ENCODE data around the gene TBC1D22A. TPM values are rescaled to one million over a fixed set of nuclear protein-coding genes. Genes with fewer than 3 reads are reported as not detected.

Gene TBC1D22A
- total and polyA plus RNA-seq, 11 donors, result 9.4 to 30.7 (median 18.6) TPM

GRCh38 chr22:46915950-46916730, 153.7 kb downstream of the TBC1D22A start:
- 94 to 97% (median 96%) methylated on average over 12 of the region's 12 CpGs for WGBS, 4 donors
- Histone ChIP-seq H3K36me3 (peaks cover 0 to 50% (median 28%) of the 10 kb centered on the region in 9 donors), H3K27ac (no peak overlapping the region), H3K27me3 (no peaks in the 10 kb centered on the region), H3K4me3 (no peak overlapping the region), H3K4me1 (no peaks in the 10 kb centered on the region), H3K9me3 (peaks cover 0 to 3% (median 0%) of the 10 kb centered on the region in 12 donors)
- ATAC-seq (no peak), DNase-seq (no peak)
- intact Hi-C loops (cut with DNase I), result no loop called here
- TF ChIP-seq, protein P1, sequence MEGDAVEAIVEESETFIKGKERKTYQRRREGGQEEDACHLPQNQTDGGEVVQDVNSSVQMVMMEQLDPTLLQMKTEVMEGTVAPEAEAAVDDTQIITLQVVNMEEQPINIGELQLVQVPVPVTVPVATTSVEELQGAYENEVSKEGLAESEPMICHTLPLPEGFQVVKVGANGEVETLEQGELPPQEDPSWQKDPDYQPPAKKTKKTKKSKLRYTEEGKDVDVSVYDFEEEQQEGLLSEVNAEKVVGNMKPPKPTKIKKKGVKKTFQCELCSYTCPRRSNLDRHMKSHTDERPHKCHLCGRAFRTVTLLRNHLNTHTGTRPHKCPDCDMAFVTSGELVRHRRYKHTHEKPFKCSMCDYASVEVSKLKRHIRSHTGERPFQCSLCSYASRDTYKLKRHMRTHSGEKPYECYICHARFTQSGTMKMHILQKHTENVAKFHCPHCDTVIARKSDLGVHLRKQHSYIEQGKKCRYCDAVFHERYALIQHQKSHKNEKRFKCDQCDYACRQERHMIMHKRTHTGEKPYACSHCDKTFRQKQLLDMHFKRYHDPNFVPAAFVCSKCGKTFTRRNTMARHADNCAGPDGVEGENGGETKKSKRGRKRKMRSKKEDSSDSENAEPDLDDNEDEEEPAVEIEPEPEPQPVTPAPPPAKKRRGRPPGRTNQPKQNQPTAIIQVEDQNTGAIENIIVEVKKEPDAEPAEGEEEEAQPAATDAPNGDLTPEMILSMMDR (IDR thresholded peaks at IDR 0.05), result no peak
- no peak for TF ChIP-seq POLR2A (IDR thresholded peaks at IDR 0.05)

DNA sequence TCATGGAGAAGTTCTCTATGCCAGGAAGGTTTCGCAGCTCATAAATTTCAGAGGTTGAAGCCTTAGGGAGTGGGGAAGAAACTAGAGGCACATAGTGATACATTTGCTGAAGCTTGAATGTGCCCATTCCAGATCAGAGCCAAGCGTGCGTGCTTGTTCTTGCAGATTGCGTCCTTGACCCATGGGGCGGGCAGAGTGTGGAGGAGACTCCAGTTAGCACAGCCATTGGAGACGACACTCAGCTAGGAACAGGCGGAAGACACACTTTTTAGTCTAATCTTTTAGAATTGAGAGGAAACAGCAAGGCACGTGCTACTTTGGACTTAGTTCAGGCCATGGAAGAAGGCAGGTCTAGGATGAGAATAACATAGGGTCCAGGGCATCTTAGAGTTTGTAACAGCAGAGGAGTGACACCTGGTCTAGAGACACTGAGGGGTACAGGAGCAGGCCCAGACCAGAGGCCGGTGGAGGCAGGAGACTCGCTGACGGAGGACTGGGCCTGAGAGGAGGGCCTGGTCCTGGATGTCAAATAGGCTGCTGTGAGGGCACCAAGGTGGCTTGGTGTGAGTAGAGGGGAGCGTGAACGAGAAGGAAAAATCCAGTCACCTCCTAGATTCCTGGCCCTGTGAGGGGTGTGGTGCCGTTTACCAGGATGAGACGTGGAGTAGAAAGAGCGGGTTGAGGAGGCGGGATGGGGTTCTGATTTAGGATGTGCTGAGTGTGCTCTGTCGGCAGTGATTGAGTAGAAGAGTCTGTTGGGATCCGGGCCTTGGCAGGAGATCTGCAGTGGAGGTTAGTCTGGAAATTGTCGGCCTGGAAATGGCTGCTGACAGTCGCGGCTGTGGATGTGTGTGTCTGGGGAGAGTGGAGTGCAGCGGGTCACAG, 154.7 kb downstream of the TBC1D22A start:
- Histone ChIP-seq H3K27ac (no peak overlapping the region), H3K9me3 (peaks cover 0 to 13% (median 2%) of the 10 kb centered on the region in 12 donors), H3K36me3 (peaks cover 0 to 49% (median 21%) of the 10 kb centered on the region in 9 donors), H3K27me3 (no peaks in the 10 kb centered on the region), H3K4me3 (no peak overlapping the region), H3K4me1 (no peaks in the 10 kb centered on the region)
- TF ChIP-seq, protein P1 (IDR thresholded peaks at IDR 0.05), result no peak
- TF ChIP-seq POLR2A (IDR thresholded peaks at IDR 0.05), result no peak
- ATAC-seq, result no peak
- 86 to 89% (median 88%) methylated on average over 23 of the region's 23 CpGs for WGBS, 4 donors
- intact Hi-C loops (cut with DNase I), result no loop called here
- no peak for DNase-seq

DNA sequence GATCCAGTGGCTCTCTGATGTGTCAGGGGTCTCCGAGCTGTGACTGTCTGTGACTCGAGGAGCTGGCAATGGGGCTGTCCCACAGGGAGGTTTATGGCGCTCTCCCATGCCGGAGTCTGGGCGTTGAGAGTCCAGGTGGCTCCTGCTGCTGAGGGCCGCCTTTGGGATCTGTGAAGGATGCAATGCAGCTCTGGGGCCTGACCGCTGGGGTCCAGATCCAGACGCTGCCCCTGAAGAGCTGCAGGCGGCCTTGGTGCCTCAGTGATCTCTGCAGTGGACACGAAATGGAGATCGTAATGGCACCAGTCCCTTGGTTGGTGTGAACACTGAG, 155.3 kb downstream of the TBC1D22A start:
- ATAC-seq (no peak), DNase-seq (no peak)
- Histone ChIP-seq H3K27me3 (no peaks in the 10 kb centered on the region), H3K27ac (no peak overlapping the region), H3K36me3 (peaks cover 0 to 43% (median 16%) of the 10 kb centered on the region in 9 donors), H3K9me3 (peaks cover 0 to 16% (median 2%) of the 10 kb centered on the region in 12 donors), H3K4me1 (no peaks in the 10 kb centered on the region), H3K4me3 (no peak overlapping the region)
- 88 to 90% (median 89%) methylated on average over 11 of the region's 11 CpGs for WGBS, 4 donors
- intact Hi-C loops (cut with DNase I), result no loop called here
- TF ChIP-seq, protein P1 (IDR thresholded peaks at IDR 0.05), result no peak
- no peak for TF ChIP-seq POLR2A (IDR thresholded peaks at IDR 0.05)

GRCh38 chr22:46918197-46918596, 155.7 kb downstream of the TBC1D22A start:
- no peaks in the 10 kb centered on the region for H3K27me3 ChIP-seq
- DNase-seq (no peak), ATAC-seq (no peak)
- peaks cover 0 to 16% (median 2%) of the 10 kb centered on the region in 12 donors for H3K9me3 ChIP-seq
- WGBS, 4 donors, result 82 to 90% (median 89%) methylated on average over 6 of the region's 6 CpGs
- H3K4me3 ChIP-seq, result no peak overlapping the region
- H3K36me3 ChIP-seq, result peaks cover 0 to 38% (median 12%) of the 10 kb centered on the region in 9 donors
- intact Hi-C loops (cut with DNase I), result no loop called here
- H3K27ac ChIP-seq, result no peak overlapping the region
- TF ChIP-seq, protein P1 (IDR thresholded peaks at IDR 0.05), result no peak
- no peak for TF ChIP-seq POLR2A (IDR thresholded peaks at IDR 0.05)
- no peaks in the 10 kb centered on the region for H3K4me1 ChIP-seq

Data from heart left ventricle (tissue), 16 donors.